HepG2 (cell line): ENCODE data around the gene HPS1. TPM values are rescaled to one million over a fixed set of nuclear protein-coding genes. Genes with fewer than 3 reads are reported as not detected.

Source experiments
- ATAC-seq: fragments of 200-7000 bp; cut with Tn5 transposase; 3 replicates; pipeline ENCODE4 v1.9.1; 2020; ENCODE audit warnings: mild to moderate bottlenecking, moderate library complexity
- BruUV-seq: library from RNA; stranded (reverse); fragments of 400-500 nt; replicated peaks from 2 replicates; lab custom pipeline; 2021; lab: Mats Ljungman, UMichigan
- CTCF ChIA-PET: fragments of 300-600 bp; formaldehyde crosslinking; extraction: SDS; loops from one replicate; lab custom pipeline; 2021; ENCODE audit warnings: low total read pairs, inconsistent platforms, low intra/inter-chr PET ratio; lab: Yijun Ruan, JAX
- POLR2A ChIA-PET: fragments of 350-600 bp; sonication (Branson Sonifier 250); formaldehyde crosslinking; loops from one replicate; lab custom pipeline; 2020; ENCODE audit warnings: antibody characterized with exemption, inconsistent platforms; lab: Yijun Ruan, JAX
- DNase-seq: peaks from one replicate; pipeline ENCODE4 v3.0.0-alpha.2; 2015; ENCODE audit warnings: low spot score
- FAIRE-seq: peaks from 3 replicates; lab custom pipeline; 2011; peaks lifted over from hg19 to GRCh38; lab: Jason Lieb, UNC
- H2AFZ ChIP-seq: one replicate; pipeline ENCODE4 v1.6.1; 2011; ENCODE audit warnings: low read length, inconsistent platforms
- H3K27ac ChIP-seq: fragments of 300-600 bp; 3 replicates; pipeline ENCODE4 v1.8.0; 2011; ENCODE audit warnings: mixed run types, mild to moderate bottlenecking, mixed read lengths, low read length, inconsistent platforms; ENCODE audit not compliant: insufficient read depth; ENCODE audit errors: extremely low read length
- H3K27me3 ChIP-seq, 2 experiments: fragments of 200-600 bp in 1 of 2; 2 replicates in 1 of 2; 3 replicates in 1 of 2; pipeline versions ENCODE4 v1.6.0 to v1.8.0; 2011; ENCODE audit warnings: low read length in 2 of 2, mild to moderate bottlenecking in 2 of 2, moderate library complexity in 2 of 2, inconsistent platforms in 1 of 2; ENCODE audit not compliant: insufficient read depth in 2 of 2, control insufficient read depth in 1 of 2
- H3K36me3 ChIP-seq, 2 experiments: fragments of 200-600 bp in 1 of 2; replicated peaks in 1 of 2; 2 replicates in 1 of 2; 3 replicates in 1 of 2; pipeline versions ENCODE4 v1.5.1 to v1.8.0; 2011; ENCODE audit warnings: low read length in 2 of 2, inconsistent platforms in 1 of 2; ENCODE audit not compliant: insufficient read depth in 2 of 2, control insufficient read depth in 1 of 2
- H3K4me1 ChIP-seq: 2 replicates; pipeline ENCODE4 v1.5.1; 2012; ENCODE audit warnings: low read length, inconsistent platforms; ENCODE audit not compliant: insufficient read depth
- H3K4me2 ChIP-seq: 2 replicates; pipeline ENCODE4 v1.6.0; 2011; ENCODE audit warnings: low read depth, low read length, inconsistent platforms
- H3K4me3 ChIP-seq, 3 experiments: fragments of 200-600 bp in 1 of 3; sonication (generic), shearing (Covaris generic) in 1 of 3; replicated peaks in 1 of 3; 2 replicates each; pipeline ENCODE4 v1.5.1; 2011 to 2016; ENCODE audit warnings: low read length in 3 of 3, inconsistent platforms in 2 of 3, low read depth in 2 of 3, mild to moderate bottlenecking in 2 of 3, control low read depth in 1 of 3, mixed read lengths in 1 of 3; ENCODE audit not compliant: insufficient read depth in 1 of 3
- H3K79me2 ChIP-seq: one replicate; pipeline ENCODE4 v1.6.1; 2011; ENCODE audit warnings: low read length, inconsistent platforms; ENCODE audit not compliant: insufficient read depth
- H3K9ac ChIP-seq: 2 replicates; pipeline ENCODE4 v1.6.0; 2011; ENCODE audit warnings: mild to moderate bottlenecking, low read depth, low read length, inconsistent platforms; ENCODE audit not compliant: insufficient read depth
- H3K9me3 ChIP-seq: 2 replicates; pipeline ENCODE4 v1.5.1; 2012; ENCODE audit warnings: mild to moderate bottlenecking, low read length
- H4K20me1 ChIP-seq: 2 replicates; pipeline ENCODE4 v1.6.0; 2011; ENCODE audit warnings: inconsistent platforms, mild to moderate bottlenecking, low read length, moderate library complexity; ENCODE audit not compliant: insufficient read depth
- ARNTL ChIP-seq: sonication (generic); formaldehyde crosslinking; IDR thresholded peaks from 2 replicates; pipeline ENCODE4 v1.4.0; 2020; ENCODE audit warnings: mild to moderate bottlenecking, missing genetic modification reagents
- ASH2L ChIP-seq: fragments of 300-600, 200-600 bp; sonication (generic); IDR thresholded peaks from 2 replicates; pipeline ENCODE4 v1.7.0; 2017; ENCODE audit warnings: low read depth, mild to moderate bottlenecking, moderate library complexity, mixed read lengths, low read length; ENCODE audit not compliant: insufficient read length
- EZH2 ChIP-seq: conservative IDR thresholded peaks from 2 replicates; pipeline ENCODE4 v1.6.1; 2012; ENCODE audit warnings: mild to moderate bottlenecking, low read depth, low read length, moderate library complexity
- FLYWCH1 ChIP-seq: sonication (generic); formaldehyde crosslinking; IDR thresholded peaks from 2 replicates; pipeline ENCODE4 v1.8.1; 2023; ENCODE audit warnings: mild to moderate bottlenecking, missing genetic modification reagents
- FOXM1 ChIP-seq: sonication (generic); formaldehyde crosslinking; IDR thresholded peaks from 2 replicates; pipeline ENCODE4 v1.5.0; 2020; ENCODE audit warnings: missing genetic modification reagents
- FUBP1 ChIP-seq: sonication (generic); formaldehyde crosslinking; IDR thresholded peaks from 2 replicates; pipeline ENCODE4 v1.5.1; 2020; ENCODE audit warnings: missing genetic modification reagents, mild to moderate bottlenecking, borderline replicate concordance
- HNF4A ChIP-seq: sonication (generic); formaldehyde crosslinking; IDR thresholded peaks from 2 replicates; pipeline ENCODE4 v1.4.0; 2020; ENCODE audit warnings: missing genetic modification reagents
- MYC ChIP-seq: sonication (generic); formaldehyde crosslinking; IDR thresholded peaks from 2 replicates; pipeline ENCODE4 v1.9.0; 2021; ENCODE audit warnings: missing genetic modification reagents, borderline replicate concordance
- RARA ChIP-seq: IDR thresholded peaks from 2 replicates; pipeline ENCODE4 v1.6.1; 2016; ENCODE audit warnings: missing genetic modification reagents, missing compliant biosample characterization
- RXRA ChIP-seq: sonication (generic); formaldehyde crosslinking; IDR thresholded peaks from 2 replicates; pipeline ENCODE4 v1.5.1; 2020; ENCODE audit warnings: missing genetic modification reagents
- SALL2 ChIP-seq: sonication (generic); formaldehyde crosslinking; IDR thresholded peaks from 2 replicates; pipeline ENCODE4 v1.8.1; 2023; ENCODE audit warnings: mild to moderate bottlenecking, missing genetic modification reagents, inconsistent platforms
- TBP ChIP-seq: sonication (generic); formaldehyde crosslinking; IDR thresholded peaks from 2 replicates; pipeline ENCODE4 v1.5.0; 2020; ENCODE audit warnings: missing genetic modification reagents
- ZFP36L2 ChIP-seq: sonication (generic); formaldehyde crosslinking; IDR thresholded peaks from 2 replicates; pipeline ENCODE4 v1.4.0; 2020; ENCODE audit warnings: missing genetic modification reagents
- ZNF383 ChIP-seq: sonication (generic); formaldehyde crosslinking; IDR thresholded peaks from 2 replicates; pipeline ENCODE4 v1.4.0; 2020; ENCODE audit warnings: missing genetic modification reagents, mild to moderate bottlenecking, borderline replicate concordance
- ZNF530 ChIP-seq: sonication (generic); formaldehyde crosslinking; IDR thresholded peaks from 2 replicates; pipeline ENCODE4 v1.5.0; 2020; ENCODE audit warnings: low read depth, mild to moderate bottlenecking, missing genetic modification reagents
- WGBS: methylation state at CpG from one replicate; pipeline ENCODE4 v1.1.6; 2017; ENCODE audit warnings: low lambda C conversion rate; 5-methylcytosine and 5-hydroxymethylcytosine counted together
- in situ Hi-C: cut with HindIII; loops from 2 replicates; pipeline ENCODE4 v1.10.0; 2017; ENCODE audit warnings: low pct_unique_long_range_greater_than_20kb; ENCODE audit not compliant: extremely low pct_ligation_motif_present
- intact Hi-C: fragments of 100-400 bp; cut with micrococcal nuclease; formaldehyde crosslinking; loops from one replicate; pipeline ENCODE4 v1.10.0; 2022; ENCODE audit not compliant: unreplicated experiment
- polyA plus RNA-seq, 8 experiments: library from polyadenylated mRNA; depleted of rRNA in 3 of 8; stranded (reverse) in 7 of 8; unstranded in 1 of 8; fragments of >200 nt; fragmentation: Illumina TruSeq in 4 of 8; extraction: Trizol in 4 of 8; gene quantifications; 2 replicates each; pipeline versions ENCODE4 v1.2.1 to v1.2.3, GENCODE V29; 2011 to 2016; ENCODE audit warnings: low read depth in 4 of 8, missing spikeins in 1 of 8, mixed read lengths in 1 of 8; ENCODE audit not compliant: insufficient read depth in 1 of 8
- total RNA-seq, 5 experiments: library from RNA; depleted of rRNA; stranded (reverse); fragments of >200 nt; fragmentation: Illumina TruSeq; extraction: Trizol; gene quantifications; 2 replicates each; pipeline ENCODE4 v1.2.3, GENCODE V29; 2016; ENCODE audit warnings: low read depth in 1 of 5
- TF ChIP-seq, protein P1 (sequence below): sonication (generic); formaldehyde crosslinking; IDR thresholded peaks from 2 replicates; pipeline ENCODE4 v1.4.0; 2020; ENCODE audit warnings: mild to moderate bottlenecking, missing genetic modification reagents
- TF ChIP-seq, protein P2 (sequence below): sonication (generic); formaldehyde crosslinking; IDR thresholded peaks from 2 replicates; pipeline ENCODE4 v1.4.0; 2020; ENCODE audit warnings: missing genetic modification reagents

The HPS1 gene
- total and polyA plus RNA-seq, 2 of the 13 experiments (the other 11 are each of a cell fraction or from before 2014, with no cell fraction given) = 24.6 to 25.8 TPM

- Histone ChIP-seq H3K79me2 (no peaks in the 10 kb centered on the region), H4K20me1 (no peaks in the 10 kb centered on the region), H3K4me2 (no peak overlapping the region), H3K36me3 (no peaks in the 10 kb centered on the region), H3K27ac (no peak overlapping the region), H3K4me1 (peaks cover 14% of the 10 kb centered on the region; the same call in 1 of the 2 replicates), H2AFZ (no peak overlapping the region), H3K9me3 (no peaks in the 10 kb centered on the region)
- CTCF ChIA-PET = no interaction called here
- ATAC-seq = no peak
- 70% methylated on average over 6 of the region's 6 CpGs for WGBS
- POLR2A ChIA-PET = no interaction called here
- no peak for FAIRE-seq
- intact Hi-C loops = loop anchor here (10.0 kb wide), 1 partner anchor 402 kb away; no protein-coding TSS in a partner anchor
- TF ChIP-seq RXRA (CRISPR knock-in tag) = no peak
- TF ChIP-seq, protein P1, sequence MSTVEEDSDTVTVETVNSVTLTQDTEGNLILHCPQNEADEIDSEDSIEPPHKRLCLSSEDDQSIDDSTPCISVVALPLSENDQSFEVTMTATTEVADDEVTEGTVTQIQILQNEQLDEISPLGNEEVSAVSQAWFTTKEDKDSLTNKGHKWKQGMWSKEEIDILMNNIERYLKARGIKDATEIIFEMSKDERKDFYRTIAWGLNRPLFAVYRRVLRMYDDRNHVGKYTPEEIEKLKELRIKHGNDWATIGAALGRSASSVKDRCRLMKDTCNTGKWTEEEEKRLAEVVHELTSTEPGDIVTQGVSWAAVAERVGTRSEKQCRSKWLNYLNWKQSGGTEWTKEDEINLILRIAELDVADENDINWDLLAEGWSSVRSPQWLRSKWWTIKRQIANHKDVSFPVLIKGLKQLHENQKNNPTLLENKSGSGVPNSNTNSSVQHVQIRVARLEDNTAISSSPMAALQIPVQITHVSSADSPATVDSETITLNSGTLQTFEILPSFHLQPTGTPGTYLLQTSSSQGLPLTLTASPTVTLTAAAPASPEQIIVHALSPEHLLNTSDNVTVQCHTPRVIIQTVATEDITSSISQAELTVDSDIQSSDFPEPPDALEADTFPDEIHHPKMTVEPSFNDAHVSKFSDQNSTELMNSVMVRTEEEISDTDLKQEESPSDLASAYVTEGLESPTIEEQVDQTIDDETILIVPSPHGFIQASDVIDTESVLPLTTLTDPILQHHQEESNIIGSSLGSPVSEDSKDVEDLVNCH (CRISPR knock-in tag) = no peak
- TF ChIP-seq, protein P2, sequence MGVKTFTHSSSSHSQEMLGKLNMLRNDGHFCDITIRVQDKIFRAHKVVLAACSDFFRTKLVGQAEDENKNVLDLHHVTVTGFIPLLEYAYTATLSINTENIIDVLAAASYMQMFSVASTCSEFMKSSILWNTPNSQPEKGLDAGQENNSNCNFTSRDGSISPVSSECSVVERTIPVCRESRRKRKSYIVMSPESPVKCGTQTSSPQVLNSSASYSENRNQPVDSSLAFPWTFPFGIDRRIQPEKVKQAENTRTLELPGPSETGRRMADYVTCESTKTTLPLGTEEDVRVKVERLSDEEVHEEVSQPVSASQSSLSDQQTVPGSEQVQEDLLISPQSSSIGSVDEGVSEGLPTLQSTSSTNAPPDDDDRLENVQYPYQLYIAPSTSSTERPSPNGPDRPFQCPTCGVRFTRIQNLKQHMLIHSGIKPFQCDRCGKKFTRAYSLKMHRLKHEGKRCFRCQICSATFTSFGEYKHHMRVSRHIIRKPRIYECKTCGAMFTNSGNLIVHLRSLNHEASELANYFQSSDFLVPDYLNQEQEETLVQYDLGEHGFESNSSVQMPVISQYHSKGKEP (CRISPR knock-in tag) = no peak
- no peak for TF ChIP-seq TBP (CRISPR knock-in tag)
- TF ChIP-seq ARNTL = no peak
- no peak for TF ChIP-seq FOXM1 (CRISPR knock-in tag)
- TF ChIP-seq ASH2L = no peak
- no peak for TF ChIP-seq ZNF383 (CRISPR knock-in tag)
- no peak for TF ChIP-seq ZFP36L2
- no peak for TF ChIP-seq FUBP1 (CRISPR knock-in tag)
- TF ChIP-seq FLYWCH1 (CRISPR knock-in tag) = no peak
- no peak for TF ChIP-seq MYC (CRISPR knock-in tag)
- TF ChIP-seq SALL2 (CRISPR knock-in tag) = no peak
- TF ChIP-seq RARA (CRISPR knock-in tag) = no peak
- TF ChIP-seq HNF4A = no peak
- TF ChIP-seq EZH2 = no peak
- no peak for TF ChIP-seq ZNF530 (CRISPR knock-in tag)
- TF ChIP-seq, all 625 proteins: peak for 0
- no peak overlapping the region for H3K9ac ChIP-seq
- no TSS peak for BruUV-seq
- peaks cover 1 to 2% of the 10 kb centered on the region in 2 experiments; a peak in 4 of 5 replicates for H3K27me3 ChIP-seq
- no peak for DNase-seq
- in situ Hi-C loops = loop anchor here (25.0 kb wide), 1 partner anchor 574 kb away; no protein-coding TSS in a partner anchor
- no peak overlapping the region for H3K4me3 ChIP-seq
Observed at GRCh38 chr10:98463016-98463415, 16.3 kb upstream of the HPS1 start.
